ENCODE measurements around the gene CLDN6. TPM values are rescaled to one million over a fixed set of nuclear protein-coding genes. Genes with fewer than 3 reads are reported as not detected.
"Not testable (repeated sequence)": the region's sequence is repeated elsewhere in the genome, so short reads cannot be mapped to it uniquely, and the experiment has no call there.

Gene CLDN6, protein sequence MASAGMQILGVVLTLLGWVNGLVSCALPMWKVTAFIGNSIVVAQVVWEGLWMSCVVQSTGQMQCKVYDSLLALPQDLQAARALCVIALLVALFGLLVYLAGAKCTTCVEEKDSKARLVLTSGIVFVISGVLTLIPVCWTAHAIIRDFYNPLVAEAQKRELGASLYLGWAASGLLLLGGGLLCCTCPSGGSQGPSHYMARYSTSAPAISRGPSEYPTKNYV
- 10 to 100 TPM; 32.8 to 39.4 (median 35.9) TPM for polyA plus RNA-seq (ENCODE audit: insufficient read length in 4 of 4)

DNA sequence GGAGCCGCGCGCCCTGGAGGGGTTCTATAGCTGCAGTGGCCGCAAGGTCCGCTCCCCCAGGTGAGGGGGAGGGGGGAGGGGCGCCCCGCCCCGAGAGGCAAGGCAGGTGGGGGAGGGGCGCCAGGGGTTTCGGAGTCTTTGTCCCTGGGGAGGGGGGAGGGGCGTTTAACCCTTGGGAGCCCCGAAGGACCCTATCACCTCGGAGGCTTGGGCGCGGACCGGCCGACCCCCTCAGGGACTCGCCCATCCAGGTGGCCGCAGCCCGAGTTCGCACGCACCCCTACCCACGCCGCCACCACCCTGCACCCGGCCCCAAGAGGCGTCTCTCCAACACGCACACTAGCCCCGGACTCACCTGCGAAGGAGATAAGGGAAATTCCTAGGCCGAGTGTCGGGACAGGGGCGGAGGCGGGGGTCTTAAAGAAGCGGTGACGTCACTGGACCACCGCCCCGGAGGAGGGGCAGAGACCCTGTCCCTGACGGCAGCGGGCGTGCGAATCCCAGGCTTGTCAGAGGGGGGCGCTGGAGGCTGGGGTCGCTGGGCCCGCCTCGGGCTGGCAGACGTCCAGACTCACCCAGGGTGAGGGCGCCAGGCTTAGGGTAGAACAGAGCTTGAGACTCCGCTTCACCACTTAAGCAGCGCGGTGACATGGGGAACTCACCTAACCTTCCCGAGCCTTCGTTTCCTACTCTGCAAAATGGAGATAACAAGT lies at the start of gene CLDN6:
CLDN6 (minus strand) TSS at position 390 of the 713 bp plus-strand sequence. CDS start 2,162 bp downstream, outside the sequence.
- no peak for DNase-seq (ENCODE audit: low read depth in 4 of 4, low spot score in 2 of 4)

DNA sequence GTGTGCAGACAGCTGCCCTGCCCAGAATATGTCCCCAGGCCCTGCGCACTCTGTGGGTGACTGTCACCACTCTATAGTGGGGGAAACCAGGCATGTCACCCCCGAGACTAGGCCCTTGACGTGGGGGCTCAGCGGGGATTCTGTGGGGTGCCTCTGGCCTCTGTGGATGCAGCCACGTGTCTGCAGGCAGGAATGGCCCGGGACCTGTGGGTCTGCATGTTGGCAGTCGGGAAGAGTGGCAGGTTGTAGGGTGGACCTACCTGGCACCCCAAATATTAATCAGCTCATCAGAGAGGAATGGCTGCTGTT lies 48.4 kb upstream of the CLDN6 start:
- no peak for DNase-seq (ENCODE audit: low read depth in 4 of 4, low spot score in 2 of 4)

DNA sequence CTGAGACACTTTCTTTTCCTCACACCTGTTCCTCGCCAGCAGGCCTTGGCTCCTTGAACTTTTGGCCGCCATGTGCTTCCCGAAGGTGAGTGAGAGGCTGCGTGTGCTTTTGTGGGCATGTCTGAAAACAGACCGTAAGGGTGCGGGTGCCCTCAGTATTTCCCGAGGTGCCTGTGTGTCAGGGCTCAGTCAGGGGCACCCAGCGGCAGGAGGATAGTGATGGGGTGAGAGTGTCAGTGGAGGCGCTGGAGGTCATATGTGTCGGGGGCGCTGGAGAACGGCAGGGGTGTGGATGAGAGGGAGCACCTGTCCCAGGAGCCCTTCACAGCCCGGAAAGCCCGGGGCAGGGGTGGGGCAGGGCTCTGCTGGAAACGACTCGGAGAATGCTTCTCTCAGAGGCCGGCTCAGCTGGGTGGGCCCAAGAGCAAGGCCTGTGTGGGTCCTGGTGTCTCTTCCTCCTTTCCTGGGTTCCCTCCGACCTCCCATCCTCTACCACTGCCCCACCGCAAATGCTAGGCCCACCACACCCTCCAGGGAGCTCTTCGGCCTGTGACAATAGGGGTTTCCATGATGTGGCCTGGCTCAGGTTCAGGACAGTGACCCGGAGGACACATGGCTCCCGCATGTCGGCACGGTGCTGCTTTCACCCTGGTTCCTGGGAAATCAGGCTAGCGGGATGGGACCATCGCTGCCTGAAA lies 47.9 kb upstream of the CLDN6 start:
- no peak for DNase-seq (ENCODE audit: low read depth in 4 of 4, low spot score in 2 of 4)

DNA sequence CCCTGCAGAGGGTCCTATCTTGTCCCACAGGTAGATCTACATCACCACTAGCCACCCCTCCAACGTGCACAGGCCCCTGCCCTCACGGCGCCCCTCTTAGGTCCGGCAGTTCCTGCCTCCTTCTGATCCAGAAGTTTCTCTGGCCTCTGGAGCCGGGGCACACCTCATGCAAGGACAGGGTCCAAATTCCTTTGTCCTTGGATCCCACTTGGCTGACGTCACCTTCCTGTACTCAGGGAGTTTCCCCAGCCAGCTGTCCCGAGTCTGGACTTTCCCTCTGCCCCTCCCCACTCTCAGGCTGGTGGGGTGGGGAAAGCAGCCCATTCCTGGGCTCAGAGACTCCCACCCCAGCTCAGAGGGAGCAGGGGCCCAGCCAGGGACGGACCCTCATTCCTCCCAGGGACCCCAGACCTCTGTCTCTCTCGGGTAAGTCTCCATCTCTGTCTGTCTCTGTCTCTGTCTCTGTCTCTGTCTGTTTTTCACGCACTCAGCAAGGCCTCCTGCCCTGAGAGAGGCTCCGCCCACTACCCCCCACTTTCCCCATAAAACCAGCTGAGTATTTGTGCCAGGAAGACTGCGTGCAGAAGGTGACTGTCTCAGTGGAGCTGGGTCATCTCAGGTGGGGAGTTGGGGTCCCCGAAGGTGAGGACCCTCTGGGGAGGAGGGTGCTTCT lies 47.2 kb upstream of the CLDN6 start, which contains the start of gene IL32:
IL32 (plus strand) TSS at position 572 of the 673 bp plus-strand sequence. CDS start 172 bp downstream, outside the sequence.
- no peak for DNase-seq (ENCODE audit: low read depth in 4 of 4, low spot score in 2 of 4)

DNA sequence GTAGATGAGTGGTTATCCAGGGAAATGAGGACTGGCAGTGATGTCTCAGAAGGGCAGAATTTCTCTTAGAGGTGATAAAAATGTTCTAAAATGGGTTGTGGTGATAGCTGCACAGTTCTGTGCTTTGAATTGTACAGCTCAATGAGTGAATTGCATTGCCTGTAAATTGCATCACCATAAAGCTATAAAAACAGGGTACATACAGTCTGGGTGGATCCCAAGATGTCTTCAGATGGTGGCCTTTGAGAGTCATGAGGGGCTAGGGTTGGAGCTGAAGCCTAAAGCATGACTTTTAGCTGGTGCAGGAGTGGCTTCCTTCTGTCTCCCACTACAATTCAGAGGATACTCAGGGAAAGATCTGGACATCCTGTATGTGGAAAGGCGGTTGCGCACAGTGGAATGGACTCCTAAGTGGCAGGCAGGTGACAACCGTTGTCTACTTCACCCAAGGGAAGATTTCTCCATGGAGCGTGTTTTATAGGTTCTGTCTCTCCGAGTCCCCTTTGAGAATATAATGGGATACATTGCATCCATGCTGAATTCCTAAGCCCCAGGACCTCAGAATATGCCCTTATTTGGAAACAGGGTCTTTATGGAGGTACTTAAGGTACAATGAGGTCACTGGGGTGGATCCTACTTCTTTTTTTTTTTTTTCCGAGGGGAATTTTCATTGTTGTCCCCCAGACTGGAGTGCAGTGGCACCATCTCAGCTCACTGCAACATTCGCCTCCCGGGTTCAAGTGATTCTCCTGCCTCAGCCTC lies 45.8 kb upstream of the CLDN6 start:
- no peak for DNase-seq (ENCODE audit: low read depth in 4 of 4, low spot score in 2 of 4)

DNA sequence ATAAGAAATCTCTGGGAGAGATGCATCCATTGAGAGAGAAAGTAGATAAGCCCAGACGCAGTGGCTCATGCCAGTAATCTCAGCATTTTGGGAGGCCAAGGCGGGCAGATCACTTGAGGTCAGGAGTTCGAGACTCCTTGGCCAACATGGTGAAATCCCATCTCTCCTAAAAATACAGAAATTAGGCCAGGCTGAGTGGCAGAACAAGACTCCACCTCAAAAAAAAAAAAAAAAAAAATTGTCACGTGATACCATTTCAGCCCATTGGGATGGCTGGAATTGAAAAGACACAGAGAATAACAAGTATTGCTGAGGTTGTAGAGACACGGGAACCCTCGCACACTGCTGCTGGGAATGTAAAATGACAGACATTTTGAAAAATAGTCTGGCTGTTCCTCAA lies 44.6 kb upstream of the CLDN6 start:
- no peak for DNase-seq (ENCODE audit: low read depth in 4 of 4, low spot score in 2 of 4)

DNA sequence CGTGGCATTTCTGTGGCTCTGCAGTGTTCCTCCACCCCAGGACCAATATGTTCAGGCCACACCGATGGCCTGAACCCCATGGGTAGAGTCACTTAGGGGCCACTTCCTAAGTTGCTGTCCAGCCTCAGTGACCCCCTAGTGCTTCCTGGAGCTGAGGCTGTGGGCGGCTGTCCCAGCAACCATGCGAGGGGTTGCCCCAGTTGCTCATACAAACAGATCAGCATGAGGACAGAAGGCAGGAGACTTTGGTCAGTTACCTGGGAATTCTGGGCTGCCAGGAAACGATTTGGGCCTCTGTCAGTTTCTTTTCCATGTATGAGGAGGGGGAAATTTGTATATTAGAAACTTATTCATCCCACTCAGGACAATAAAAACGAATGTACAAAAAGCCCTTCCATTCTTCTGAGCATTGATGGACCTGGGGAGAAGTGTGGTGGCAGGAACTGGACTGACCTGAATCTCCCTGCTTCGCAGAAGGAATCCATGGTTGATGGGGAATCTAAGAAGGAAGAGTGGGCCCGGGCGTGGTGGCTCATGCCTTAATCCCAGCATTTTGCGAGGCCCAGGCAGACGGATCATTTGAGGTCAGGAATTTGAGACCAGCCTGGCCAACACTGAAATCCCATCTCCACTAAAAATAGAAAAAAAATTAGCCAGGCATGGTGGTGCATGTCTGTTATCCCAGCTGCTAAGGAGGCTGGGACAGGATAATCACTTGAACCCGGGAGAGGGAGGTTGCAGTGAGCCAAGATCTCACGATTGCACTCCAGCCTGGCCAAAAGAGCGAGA lies 42.5 kb upstream of the CLDN6 start:
- DNase-seq (ENCODE audit: low read depth in 4 of 4, low spot score in 2 of 4), result no peak

DNA sequence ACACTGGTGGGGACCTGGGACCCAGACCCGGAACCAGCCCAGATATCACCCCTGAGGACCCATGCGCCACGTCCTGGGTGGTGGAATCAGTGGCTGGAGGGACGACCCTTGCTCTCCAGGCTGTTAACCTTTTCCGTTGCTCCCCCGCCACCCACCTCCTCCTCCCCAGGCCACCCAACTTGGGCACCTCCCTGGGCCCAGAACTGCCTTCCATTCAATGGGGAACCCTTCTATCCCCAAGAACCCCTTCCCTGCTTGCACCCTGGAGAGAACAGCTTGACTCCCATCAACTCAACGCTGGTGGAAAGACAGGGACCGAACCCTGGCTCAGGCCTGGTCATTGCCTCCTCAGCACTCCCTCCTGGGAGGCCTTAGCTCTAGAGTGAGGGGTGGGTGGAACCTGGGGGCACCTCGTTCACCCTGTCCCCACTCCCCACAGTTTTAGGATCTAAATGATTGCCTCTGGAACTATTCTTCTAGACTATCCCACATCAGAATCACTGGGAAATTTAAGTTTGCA lies 41.8 kb upstream of the CLDN6 start:
- no peak for DNase-seq (ENCODE audit: low read depth in 4 of 4, low spot score in 2 of 4)

DNA sequence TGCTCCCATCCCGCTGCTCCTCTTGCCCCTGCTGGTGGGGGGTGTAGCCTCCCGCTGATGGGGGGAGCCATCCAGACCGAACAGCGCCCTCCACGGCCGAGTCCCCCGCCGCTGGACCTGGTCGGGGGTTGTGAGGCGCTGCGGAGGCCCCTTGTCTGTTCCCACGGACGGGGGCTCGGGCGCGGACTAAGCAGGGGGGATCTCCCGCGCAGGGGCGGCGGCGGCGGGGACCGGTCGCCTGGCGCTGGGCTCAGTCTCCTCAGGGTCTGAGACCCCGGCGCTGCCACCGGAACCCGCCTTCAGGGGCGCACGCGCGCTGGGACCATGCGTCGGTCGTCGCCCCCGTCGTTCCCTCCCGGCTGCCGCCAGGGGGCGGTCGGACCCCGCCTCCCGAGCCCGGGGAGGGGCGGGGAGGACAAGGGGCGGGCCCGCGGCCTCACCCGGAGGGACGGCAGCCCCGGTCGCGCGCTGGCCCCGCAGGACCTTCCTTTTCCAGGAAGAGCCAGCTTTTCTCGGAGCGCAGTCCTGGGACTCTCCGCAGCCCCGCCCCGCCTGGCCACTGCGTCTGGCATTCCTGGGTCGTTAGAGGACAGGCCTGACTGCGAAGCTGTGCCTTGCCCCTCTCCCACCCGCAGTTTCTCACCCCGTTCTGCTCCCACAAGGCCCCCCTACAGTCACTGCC lies 41.2 kb upstream of the CLDN6 start:
- peak; percentile 63 to 84 (median 80) for DNase-seq (ENCODE audit: low read depth in 4 of 4, low spot score in 2 of 4)

DNA sequence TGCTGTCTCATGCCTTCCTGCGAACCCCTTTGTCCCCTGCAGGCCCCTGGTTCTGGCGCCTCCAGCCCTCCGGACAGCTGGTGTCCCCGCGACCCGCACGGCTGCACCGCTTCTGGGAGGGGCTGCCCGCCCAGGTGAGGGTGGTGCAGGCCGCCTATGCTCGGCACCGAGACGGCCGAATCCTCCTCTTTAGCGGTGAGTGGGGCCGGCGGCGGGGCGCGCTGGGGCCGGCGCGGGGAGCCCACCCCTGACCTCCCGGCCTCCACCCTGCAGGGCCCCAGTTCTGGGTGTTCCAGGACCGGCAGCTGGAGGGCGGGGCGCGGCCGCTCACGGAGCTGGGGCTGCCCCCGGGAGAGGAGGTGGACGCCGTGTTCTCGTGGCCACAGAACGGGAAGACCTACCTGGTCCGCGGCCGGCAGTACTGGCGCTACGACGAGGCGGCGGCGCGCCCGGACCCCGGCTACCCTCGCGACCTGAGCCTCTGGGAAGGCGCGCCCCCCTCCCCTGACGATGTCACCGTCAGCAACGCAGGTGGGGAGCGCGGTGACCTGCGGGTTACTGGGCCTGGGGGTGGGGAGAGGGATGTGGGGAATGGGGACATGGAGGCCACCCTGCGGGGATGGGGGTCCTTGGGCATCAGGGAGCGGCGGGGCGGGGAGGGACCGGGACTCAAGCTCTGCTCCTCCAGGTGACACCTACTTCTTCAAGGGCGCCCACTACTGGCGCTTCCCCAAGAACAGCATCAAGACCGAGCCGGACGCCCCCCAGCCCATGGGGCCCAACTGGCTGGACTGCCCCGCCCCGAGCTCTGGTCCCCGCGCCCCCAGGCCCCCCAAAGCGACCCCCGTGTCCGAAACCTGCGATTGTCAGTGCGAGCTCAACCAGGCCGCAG lies 40.4 kb upstream of the CLDN6 start:
- no peak for DNase-seq (ENCODE audit: low read depth in 4 of 4, low spot score in 2 of 4)

DNA sequence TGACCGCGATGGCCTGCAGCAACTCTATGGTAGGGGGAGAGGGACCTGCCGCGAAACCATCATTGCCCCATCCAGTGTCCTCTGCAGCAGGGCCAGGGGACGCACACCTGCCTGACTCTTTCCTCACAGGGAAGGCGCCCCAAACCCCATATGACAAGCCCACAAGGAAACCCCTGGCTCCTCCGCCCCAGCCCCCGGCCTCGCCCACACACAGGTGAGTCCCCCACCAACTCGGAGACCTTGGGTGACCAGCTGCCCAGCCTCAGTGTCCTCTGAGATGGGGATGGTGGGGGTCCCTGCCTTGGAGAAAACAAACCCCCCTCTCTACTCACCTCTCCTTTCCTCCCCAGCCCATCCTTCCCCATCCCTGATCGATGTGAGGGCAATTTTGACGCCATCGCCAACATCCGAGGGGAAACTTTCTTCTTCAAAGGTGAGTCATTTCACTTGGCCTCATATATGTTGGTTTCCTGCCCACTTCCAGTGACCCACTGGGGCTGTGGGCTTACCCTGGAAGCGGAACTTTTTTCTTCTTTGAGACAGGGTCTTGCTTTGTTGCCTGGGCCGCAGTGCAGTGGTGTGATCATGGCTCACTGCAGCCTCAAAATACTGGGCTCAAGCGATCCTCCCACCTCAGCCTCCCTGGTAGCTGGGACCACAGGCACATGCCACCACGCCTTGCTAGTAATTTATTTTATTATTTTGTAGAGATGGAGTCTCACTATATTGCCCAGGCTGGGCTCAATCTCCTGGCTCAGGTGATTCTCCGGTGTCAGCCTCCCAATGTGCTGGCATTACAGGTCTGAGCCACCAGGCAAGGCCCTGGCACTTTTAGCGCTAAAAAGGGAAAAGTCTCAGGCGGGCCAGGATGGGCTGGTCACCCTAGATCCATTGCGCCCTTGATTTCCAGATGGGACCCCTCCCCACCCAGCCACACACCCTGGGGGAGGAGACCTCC lies 39.5 kb upstream of the CLDN6 start:
- DNase-seq (ENCODE audit: low read depth in 4 of 4, low spot score in 2 of 4), result no peak

DNA sequence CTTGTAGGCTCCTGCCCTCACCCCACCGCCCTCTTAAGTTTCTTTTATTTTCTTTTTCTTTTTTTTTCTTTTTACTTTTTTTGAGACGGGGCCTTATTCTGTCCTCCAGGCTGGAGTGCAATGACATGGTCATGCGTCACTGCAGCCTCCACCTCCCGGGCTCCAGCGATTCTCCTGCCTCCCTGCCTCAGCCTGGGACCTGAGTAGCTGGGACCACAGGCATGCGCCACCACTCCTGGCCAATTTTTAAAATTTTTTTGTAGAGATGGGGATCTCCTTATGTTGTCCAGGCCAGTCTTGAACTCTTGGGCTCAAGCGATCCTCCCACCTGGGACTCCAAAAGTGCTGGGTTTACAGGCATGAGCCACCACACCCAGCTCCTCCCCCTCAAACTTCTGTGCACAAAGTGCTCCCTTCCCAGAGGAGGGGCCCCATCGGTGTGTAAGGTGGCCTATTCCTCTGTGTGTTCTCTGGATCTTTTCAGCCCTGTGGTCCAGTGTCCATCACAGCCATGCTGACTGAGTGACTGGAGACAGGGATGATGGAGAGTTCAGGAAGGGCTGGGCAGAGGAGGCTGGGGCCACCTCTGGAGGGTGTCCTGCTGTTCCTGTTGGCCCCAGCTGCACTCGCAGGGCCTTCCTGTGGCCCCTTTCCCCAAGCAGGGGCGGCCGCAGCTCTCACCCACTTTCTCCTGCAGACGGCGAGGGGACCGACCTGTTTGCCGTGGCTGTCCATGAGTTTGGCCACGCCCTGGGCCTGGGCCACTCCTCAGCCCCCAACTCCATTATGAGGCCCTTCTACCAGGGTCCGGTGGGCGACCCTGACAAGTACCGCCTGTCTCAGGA lies 38.6 kb upstream of the CLDN6 start:
- DNase-seq (ENCODE audit: low read depth in 4 of 4, low spot score in 2 of 4), result no peak

DNA sequence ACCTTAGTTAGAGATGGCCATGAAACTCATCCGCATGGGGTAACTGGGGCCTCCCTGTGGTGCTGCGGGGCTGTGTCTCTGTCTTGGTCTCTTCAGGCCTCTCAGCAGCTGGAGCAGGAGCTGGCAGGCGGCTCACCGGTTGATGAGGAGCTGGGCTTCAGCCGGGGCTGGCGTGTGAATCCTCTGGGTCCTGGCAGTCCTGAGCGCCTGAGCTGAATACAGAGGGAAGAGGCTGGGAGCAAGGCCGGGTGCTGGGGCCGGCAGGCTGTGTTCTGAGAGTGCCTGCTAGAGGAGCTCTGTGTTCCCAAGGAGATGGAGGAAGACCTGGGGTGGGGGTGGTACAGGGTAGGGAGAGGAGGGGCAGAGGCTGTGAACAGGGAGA lies 37.7 kb upstream of the CLDN6 start:
- not testable (repeated sequence) for DNase-seq (ENCODE audit: low read depth in 4 of 4, low spot score in 2 of 4)

DNA sequence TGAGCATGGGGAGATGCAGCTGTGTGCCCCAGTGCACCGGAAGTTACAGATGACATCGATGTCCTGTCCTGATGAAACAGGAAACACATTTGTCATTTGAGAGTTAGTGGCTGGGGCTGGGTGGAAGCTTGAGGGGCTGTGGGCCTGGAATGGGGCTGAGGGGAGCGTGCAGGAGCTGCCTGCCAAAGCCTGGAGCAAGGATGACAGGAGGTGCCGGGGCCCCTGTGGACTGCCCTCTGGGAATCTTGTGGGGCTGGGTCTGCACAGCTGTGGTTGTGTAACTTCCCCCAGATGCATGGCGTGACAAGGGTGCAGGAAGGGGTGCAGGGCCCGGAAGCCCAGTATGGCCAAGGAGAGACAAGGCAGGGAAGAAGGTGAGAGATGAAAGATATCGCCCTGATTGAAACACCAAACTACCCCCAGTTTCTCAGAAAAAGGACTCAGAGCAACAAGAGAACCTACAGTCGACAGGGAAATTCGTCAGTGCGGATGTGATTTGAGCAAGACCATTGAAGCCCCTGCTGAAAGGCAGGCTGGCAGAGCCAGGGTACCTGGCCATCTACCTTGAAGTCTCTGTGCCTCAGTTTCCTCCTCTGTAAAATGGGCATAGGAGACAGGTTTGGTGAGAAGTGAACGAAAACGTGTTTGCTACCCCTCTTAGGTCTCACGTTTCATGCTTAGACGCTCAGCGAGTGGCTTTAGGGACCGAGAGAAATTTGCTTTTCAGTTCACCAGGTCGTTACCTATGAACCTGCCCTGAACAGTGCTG lies 37.2 kb upstream of the CLDN6 start:
- DNase-seq (ENCODE audit: low read depth in 4 of 4, low spot score in 2 of 4), result no peak

DNA sequence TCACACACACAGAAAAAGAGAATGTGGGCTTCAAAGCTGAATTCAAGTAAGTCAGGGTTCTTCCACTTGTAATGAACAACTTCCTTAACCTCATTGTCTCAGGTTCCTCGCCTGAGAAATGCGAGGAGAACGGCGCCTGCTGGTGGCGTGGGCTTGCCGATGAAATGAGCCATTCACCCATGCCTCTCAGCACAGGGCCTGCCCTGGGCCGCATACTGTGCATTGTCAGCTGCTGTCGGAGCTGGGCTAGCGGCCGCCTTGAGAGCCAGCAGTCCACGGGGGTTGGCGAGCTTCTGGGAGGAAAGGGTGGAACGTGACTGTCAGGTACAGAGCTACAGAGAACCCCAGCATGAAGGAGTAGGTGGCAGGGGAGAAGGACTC lies 35.3 kb upstream of the CLDN6 start:
- DNase-seq (ENCODE audit: low read depth in 4 of 4, low spot score in 2 of 4), result not testable (repeated sequence)

All from left renal cortex interstitium (tissue), 4 donors.